Effector CD8-positive, alpha-beta T cell (primary cell): ENCODE results near the gene DLL4.
"Not testable (repeated sequence)": the region's sequence is repeated elsewhere in the genome, so short reads cannot be mapped to it uniquely, and the experiment has no call there.

Experiments
- DNase-seq: peaks from one replicate; lab custom pipeline; 2025; lab: John Stamatoyannopoulos, UW

DLL4 gene

DNA sequence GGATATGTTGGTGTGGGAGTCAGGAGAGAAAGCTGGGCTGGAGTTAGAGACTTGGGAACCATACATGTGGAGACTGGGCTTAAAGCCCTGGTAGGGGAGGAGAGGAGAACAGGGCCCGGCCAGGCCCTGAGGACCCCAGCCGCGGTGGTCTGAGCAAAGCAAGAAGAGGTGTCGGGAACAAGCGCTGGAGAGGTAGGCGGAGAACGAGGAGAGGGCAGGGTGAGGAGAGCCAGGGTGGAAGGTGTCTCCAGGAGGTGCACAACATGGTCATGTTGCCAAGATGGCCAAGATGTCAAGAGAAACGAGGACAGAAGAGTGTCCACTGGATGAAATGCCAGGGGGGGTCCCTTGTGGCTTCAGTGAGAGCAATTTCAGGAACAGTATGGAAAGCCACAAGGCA, 29.6 kb downstream of the DLL4 start:
- DNase-seq = no peak

DNA sequence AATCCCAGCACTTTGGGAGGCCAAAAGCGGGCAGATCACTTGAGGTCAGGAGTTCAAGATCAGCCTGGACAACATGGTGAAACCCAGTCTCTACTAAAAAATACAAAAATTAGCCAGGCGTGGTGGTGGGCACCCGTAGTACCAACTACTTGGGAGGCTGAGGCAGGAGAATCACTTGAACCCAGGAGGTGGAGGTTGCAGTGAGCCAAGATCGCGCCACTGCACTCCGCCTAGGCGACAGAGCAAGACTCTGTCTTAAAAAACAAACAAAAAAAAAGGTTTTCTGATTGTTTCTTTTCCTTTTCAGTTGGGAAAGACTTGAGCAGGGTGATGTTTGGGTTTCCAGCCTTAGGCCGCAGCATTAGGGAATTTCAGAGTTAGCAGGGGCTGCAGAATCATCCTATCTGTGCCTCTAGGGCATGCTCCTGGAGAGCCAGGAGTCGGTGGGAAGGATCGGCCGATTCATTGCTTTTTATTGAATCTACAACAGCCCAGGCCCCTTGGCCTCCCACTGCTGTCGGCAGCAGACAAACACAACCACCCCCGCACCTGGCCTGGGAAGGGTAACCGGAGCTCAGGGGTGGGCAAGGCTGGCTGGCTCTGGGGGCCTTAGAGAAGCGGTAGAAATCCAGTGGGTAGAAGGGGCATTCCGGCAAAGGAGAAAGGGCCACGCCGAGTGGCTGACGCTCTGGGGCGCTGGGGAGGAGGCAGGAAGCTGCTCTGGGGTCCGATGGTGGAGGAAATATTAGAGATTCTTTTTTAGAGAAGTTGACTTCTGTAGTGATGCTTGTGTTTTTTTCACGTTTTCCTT, 30.4 kb downstream of the DLL4 start:
- DNase-seq = no peak

DNA sequence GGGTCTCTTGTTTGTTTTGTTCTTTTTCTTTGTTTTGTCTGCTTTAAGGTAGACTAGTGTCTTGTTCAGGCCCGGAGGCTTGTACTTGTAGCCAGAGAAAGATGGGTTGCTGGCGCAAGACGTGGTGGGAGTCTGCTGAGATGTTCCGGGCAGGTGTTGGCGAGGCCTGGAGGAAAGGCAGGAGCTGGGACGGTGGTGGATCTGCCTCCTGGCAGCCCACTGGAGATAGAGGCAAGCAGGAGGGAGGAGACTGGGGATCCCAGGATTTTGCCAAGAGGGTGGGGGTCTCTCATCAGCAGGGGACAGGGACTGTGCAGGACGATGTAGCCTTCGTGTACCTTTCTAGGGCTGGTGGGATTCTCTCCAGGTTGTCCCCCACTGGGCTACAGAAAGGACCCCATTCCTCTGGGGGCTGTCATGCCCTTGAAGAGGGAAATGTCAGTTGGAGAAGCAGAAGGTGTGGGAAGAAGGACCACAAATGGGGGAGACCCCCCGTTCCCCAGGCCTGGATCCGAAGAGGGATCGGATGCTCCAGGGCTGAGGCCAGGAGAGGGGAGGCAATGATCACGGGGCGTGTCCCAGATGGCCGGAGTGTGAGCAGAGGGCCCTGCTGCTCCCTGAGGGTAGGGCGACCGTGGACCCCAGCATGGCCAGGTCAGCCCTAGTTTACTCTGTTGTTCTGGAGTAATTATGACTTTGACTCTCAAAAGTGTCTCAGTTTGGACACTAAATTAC, 31.2 kb downstream of the DLL4 start:
- DNase-seq = no peak

DNA sequence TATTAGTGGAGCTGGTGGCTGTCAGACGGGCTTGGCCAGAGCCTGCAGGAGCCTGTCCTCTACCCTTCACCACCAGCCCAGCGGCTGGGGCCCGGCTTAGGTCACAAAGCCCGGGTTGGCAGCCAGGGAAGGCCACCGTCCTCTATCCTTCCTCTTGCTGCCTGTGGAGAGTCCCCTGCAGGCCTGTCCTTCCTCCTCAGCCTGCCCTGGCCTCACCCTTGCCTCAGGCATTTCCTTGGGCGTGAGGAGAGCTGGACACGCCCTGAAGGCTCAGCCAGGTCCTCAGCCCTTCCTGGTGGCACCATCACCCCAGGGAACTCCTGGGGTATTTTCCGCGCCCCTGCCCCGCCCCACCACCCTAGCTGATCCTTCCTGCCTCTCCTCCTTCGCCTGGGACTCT, 31.8 kb downstream of the DLL4 start:
- no peak for DNase-seq

DNA sequence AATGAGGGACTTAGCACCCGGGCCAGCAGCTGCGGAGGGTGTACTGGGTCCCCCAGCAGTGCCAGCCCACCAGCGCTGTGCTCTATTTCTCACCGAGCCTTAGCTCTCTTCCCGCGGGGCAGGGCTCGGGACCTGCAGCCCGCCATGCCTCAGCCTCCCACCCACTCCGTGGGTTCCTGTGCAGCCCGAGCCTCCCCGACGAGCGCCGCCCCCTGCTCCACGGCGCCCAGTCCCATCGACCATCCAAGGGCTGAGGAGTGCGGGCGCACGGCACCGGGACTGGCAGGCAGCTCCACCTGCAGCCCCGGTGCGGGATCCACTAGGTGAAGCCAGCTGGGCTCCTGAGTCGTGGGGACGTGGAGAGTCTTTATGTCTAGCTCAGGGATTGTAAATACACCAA, 32.6 kb downstream of the DLL4 start:
- not testable (repeated sequence) for DNase-seq

DNA sequence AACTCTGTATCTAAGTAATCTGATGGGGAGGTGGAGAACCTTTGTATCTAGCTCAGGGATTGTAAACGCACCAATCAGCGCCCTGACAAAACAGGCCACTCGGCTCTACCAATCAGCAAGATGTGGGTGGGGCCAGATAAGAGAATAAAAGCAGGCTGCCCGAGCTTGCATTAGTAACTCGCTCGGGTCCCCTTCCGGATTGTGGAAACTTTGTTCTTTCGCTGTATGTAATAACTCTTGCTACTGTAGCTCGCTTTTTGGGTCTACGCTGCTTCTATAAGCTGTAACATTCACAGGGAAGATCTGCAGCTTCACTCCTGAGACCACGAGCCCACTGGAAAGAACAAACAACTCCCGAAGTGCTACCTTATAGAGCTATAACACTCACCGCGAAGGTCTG, 33.2 kb downstream of the DLL4 start:
- not testable (repeated sequence) for DNase-seq

DNA sequence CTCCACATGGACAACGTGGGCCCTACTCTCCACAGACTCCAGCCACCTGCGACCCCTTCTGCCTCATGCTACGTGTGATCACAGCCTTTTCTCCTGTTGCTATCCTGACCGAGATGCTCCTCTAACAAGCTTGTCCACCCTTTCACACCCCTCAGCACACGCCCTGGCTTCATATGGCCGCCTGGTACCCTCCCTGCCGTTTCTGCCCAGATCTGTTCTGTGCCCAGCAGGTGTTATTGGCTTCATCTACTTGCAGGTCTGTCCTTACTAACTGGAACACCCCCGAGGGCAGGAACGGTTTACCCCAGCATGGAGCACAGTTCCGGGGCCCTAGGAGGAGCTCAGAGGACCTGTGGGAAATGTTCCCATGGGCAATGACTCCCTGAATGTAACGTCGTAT, 34.1 kb downstream of the DLL4 start:
- DNase-seq = no peak

DNA sequence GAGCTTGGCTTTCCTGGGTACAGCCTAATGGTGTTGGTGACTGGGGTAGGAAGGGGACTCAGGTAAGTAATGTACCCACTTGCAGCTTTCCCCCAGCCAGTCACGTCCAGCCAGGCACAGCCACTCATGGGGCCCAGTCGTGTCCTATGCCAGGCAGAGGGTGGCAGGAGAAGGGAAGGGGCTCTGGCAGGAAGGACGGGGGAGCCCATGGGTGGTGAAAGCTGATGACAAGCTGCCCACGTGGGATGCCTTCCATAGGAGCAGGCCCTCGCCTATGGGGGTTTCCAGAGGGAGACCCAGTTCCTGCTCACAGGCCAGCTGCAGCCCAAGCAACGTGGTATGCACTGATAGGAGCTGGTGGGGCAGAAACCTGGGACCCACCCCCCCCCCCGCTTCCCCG, 34.9 kb downstream of the DLL4 start:
- no peak for DNase-seq

DNA sequence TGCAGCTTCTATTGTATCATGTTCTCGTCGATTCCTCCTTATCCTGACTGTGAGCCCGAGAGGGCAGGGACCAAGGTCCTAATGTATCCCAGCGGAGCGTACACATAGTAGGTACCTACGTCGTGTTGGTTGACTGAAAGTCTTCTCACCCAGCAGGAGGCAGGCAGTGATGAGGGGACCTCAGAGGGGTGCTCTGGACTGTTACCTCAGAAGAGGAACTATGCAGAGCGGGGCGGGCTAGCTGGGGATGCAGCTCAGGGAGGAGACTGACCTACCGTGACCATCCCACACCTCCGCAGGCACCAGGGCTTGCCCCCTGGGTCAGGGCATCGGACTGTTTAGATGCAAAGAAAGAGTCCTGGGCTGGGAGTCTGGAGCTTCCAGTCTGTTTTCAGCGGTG, 35.5 kb downstream of the DLL4 start:
- DNase-seq = no peak

DNA sequence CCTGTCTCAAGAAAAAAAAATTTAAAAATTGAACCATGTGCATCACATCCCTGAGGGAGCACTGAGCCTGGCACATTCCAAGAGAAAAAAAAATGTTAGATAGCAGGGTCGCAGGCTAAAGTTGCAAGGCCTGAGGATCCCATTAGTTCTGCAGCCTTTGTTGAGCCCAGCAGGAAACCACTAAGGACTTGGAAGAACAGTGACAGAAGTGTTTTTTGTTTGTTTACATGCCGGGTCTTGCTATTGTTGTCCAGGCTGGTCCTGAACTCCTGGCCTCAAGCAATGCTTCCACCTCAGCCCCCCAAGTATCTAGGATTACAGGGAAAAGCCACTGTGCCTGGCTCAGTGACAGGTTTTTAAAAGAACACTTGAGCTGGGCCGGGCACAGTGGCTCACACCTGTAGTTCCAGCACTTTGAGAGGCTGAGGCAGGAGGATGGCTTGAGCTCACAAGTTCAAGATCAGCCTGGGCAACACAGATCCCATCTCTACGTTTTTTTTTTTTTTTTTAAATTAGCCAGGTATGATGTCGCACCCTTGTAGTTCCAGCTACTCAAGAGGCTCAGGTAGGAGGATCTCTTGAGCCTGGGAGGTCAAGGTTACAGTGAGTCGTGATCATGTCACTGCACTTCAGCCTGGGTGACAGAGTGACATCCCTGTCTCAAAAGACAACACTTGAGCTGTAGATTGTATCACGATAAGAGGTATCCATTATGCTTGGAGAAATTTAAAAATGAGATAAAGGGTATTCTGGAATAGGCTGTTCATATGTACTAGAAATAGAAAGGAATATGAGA, 39.3 kb downstream of the DLL4 start:
- DNase-seq = no peak

DNA sequence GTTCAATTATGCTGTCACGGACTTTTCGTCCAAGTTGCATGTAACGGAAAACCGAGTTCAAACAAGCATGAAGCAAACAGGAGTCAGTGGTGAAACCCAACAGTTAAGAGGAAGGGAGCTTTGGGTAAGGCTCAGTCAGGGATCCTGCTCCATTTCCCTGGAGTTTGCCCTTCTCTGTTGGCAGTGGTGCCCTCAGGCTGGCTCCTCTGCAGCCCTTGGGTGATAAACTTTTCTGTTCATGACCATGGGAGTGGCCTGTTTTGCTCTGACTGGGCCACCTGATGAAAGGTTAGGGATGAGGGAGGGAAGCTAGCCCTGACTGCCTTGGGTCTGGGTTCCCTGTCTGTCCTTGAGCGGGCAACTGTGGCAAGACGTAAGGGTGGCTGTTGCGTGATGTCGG, 40.2 kb downstream of the DLL4 start:
- no peak for DNase-seq

DNA sequence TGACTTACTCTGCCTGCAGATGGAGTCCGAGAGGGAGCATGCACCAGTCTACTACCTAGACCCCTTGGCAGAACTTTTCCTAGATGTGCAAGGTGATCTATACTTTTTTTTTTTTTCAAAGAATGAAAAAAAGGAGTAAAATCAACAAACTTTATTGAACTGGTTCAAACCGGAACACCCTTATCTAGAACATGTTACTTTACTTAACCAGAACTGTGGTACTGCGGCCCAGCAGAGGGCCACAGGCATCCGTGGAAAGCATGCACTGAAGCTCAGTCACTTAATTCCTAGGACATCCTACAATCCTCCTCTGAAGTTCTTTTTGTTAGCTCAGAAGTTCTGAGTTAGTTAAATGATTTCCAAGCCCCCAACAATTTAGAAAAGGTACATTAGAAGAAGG, 45.7 kb downstream of the DLL4 start:
- no peak for DNase-seq

DNA sequence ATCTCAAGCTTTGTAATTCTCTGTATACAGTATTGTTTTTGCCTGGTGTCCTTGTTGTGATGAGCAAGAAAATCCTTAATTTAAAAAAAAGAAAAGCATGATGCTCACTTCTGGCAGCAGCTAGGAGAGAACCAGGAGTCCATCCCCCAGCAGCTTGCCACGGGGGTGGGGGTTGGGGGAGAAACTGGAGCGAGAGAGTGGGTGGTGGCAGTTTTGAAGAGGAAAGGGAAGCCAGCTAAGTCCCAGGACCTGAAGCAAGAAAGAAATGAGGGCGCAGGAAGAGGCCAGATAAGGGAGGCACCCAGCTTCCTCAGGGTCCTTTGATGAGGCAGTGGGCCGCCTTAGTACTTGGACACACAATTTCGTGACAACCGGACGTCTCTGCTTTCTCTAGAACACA, 47.7 kb downstream of the DLL4 start:
- DNase-seq = no peak

DNA sequence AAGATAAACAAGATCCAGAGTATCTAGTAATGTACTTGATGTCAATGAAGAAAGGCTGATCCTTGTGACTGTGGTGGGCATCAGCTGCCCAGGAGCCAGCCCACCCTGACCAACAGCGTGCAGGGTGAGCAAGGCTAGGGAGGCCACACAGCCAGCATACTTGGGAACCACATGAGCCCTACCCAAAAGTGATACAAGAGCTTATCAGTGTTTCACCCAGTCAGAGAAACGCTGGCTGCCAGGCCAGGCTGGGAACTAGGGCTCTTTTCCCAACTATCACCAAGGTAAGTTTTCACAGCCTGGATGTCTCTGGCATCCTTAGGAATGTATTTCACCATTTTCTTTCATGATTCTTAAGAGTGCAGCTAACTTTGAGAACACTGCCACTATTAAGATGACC, 49.0 kb downstream of the DLL4 start:
- no peak for DNase-seq

DNA sequence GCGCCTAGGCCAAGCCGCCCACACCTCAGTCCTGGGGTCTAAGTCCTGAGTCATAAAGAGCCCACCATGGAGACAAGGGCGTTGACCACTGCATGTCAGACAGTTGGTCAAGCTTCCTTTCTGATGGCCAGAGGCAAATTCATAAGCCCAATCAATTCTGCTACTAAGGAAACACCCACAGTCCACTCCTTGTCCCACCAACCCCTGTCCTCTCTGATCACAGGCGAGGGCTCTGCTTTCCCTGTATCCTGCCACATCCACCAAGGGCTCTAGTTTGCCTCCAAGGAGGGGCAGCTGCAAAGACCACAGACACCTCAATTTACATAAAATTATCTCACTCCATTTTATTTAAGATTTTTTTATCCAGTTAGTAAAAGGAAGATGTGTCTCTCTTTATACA, 49.4 kb downstream of the DLL4 start:
- DNase-seq = no peak

DNA sequence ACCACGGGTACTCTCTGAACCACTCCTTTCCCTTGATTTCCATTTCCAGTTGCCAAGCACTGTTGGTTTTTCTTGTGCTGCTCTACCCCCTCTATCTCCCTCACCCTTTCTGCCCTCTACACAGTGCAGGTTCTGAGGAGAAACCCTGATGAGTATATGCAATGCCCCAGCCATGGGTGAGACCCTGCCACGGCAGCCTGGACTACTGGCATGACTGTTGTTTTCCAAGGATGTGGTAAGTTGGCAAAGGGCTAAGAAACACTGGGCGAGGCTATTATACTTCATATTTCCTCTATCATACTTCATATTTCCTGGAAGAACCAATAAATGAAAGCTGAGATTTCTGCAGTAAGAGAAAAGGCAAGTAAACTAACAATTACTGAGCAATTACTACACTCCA, 52.0 kb downstream of the DLL4 start:
- no peak for DNase-seq

DNA sequence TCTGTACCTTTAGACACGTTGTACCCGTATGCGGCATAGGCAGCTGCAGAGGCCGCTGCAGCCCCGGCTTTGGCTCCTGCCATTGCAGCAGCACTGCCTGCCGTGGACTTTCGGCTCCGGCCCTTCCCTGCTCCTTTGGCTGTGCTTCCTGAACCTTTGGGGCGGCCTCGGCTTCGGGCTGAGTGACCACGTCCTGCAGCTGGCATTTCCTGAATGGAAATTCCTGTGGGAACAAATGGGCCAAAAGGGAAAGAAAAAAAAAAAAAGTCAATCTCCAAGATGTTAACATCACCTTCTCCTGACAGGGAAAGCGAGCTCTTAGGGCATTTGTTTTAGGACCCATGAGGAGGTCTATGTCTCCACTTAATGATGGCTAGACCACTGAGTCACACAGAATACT, 53.7 kb downstream of the DLL4 start:
- DNase-seq = no peak

DNA sequence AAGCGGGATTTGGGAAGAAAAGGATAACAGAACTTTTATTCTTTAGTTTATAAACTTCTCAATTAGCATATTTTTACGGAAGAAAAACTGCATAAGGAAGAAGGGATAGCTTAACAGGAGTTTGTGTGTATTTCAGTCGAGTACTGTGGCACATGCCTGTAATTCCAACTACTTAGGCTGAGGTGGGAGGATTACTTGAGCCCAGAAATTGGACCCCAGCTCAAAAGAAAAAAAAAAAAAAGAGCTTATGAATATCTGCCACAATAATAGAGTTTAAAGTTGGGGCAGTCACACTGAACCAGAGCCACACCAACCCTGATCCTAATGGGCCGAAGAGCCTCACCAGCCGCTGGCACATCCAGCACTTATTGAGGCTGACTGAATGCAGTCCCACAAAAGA, 55.3 kb downstream of the DLL4 start:
- DNase-seq = no peak

DNA sequence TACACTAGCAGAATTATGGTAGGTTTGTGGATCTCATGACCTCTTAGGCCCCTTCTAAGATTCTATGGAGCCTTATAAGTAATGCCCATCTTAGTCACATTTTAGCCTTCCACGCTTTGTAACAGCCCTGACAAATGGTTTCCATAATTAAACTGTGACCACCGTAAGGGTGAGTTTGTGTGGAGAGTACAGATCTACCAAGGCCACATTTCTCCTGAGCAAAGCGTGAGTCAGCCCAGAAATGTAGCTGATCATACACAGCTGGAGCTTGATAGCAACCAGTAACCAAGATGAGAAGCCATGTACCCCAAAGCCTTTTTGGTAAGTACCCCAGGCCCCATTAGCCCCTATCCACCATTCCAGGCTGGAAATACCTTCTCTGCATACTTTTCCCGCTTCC, 55.8 kb downstream of the DLL4 start:
- no peak for DNase-seq

DNA sequence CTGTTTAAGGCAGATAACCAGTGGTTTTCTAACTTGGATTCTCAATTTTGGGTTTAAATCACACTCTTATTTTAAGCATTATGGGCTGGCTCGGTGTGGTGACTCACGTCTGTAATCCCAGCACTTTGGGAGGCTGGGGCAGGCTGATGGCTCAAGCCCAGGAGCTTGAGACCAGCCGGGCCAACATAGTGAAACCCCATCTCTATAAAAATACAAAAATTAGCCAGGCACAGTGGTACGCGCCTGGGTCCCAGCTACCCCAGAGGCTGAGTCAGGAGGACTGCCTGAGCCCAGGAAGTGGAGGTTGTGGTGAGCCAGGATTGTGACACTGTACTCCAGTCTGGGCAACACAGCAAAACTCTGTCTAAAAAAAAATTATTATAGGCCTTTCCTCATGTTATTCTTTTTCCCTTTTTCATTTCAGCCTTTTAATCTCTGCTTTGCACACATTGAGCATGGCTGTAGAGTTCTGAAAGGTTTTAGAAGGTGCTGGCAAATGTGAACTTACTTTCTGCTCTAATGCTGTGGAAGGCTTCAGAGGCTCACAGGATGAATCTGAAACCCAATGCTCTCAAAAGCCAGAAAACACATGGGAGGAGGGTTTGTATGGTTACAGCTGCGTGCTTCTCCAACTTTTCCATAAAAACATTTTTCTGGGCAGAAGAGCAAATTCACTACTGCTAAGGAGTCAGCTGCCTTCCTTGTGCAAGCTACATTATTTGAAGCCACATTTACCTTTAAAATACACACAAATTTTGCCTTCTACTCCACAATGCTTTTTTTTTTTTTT, 56.6 kb downstream of the DLL4 start:
- no peak for DNase-seq

DNA sequence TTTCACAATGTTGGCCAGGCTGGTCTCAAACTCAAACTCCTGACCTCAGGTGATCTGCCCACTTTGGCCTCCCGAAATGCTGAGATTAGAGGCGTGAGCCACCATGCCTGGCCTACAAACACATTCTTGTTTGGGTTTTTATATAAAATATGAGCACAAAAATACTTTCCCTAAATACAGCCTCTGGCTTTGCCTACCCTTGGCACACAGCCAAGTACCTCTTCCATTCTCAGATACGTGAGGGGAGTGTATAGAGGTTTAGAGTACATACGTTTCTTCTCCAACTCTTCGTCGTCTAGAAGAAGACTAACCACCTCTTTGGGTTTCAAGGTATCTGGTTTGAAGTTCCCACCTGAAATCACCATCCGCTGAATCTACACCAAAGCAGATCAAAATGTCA, 57.7 kb downstream of the DLL4 start:
- DNase-seq = no peak

DNA sequence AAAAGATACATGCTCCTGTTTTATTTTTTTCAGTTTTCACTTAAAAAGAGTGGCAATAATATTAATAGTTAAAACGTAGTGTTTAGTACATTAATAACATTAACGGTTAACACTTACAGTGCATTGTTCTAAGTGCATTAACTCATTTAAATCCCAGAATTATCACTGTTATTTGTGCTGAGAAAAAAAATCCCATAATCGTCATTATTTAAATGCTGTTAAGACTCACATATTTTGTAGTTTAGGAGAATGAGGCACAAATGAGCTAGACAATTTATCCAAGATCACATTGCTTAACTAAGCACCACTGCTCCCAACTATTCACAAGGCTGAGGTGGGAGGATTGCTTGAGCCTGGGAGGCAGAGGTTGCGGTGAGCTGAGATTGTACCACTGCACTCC, 59.0 kb downstream of the DLL4 start:
- DNase-seq = no peak
